SU-DHL-6 (cell line): ENCODE results near the gene SNTG2.

Experiments used
- CTCF ChIP-seq: fragments of 200-600 bp; sonication (generic); IDR thresholded peaks from one replicate; pipeline ENCODE4 v1.5.1; 2017; ENCODE audit warnings: antibody characterized with exemption, mild to moderate bottlenecking, low read length, moderate library complexity; ENCODE audit not compliant: insufficient read depth, poor library complexity, severe bottlenecking
- EZH2phosphoT487 ChIP-seq: fragments of 200-600 bp; sonication (generic), shearing (Covaris generic); conservative IDR thresholded peaks from 2 replicates; pipeline ENCODE4 v1.6.1; 2018; ENCODE audit warnings: mild to moderate bottlenecking, antibody characterized with exemption, low read length, moderate library complexity, mixed read lengths

- TF ChIP-seq CTCF (no peak), EZH2phosphoT487 (no peak)
Measured at GRCh38 chr2:1143129-1143528, 192.5 kb downstream of the SNTG2 start.
